Hematopoietic multipotent progenitor cell treated with erythropoietin and hydrocortisone succinate and interleukin-3 and kit ligand, for 17 days (in vitro differentiated cells): ENCODE measurements around the gene DGKE.

Source experiments
- DNase-seq: peaks from one replicate; pipeline ENCODE4 v3.0.0-alpha.2; 2015; ENCODE audit warnings: low spot score

Gene DGKE

GRCh38 chr17:56815711-56816110 is 18.2 kb upstream of the DGKE start:
- no peak for DNase-seq

- no peak for DNase-seq
Measured at GRCh38 chr17:56817066-56817465, 16.9 kb upstream of the DGKE start.

GRCh38 chr17:56819030-56819429 is 14.9 kb upstream of the DGKE start:
- no peak for DNase-seq

GRCh38 chr17:56819431-56820145 is 14.4 kb upstream of the DGKE start:
- DNase-seq, result peak; percentile 84

GRCh38 chr17:56820207-56820606 is 13.7 kb upstream of the DGKE start:
- no peak for DNase-seq

GRCh38 chr17:56821847-56822534 is 12.0 kb upstream of the DGKE start:
- no peak for DNase-seq

- DNase-seq, result no peak
Measured at GRCh38 chr17:56822725-56823124, 11.2 kb upstream of the DGKE start.

GRCh38 chr17:56823848-56824247 is 10.1 kb upstream of the DGKE start:
- no peak for DNase-seq

- DNase-seq, result no peak
Measured at GRCh38 chr17:56824503-56824902, 9.4 kb upstream of the DGKE start.

- no peak for DNase-seq
Measured at GRCh38 chr17:56826611-56827414, 7.1 kb upstream of the DGKE start.

GRCh38 chr17:56830726-56831368 is 3.1 kb upstream of the DGKE start:
- no peak for DNase-seq

- no peak for DNase-seq
Measured at GRCh38 chr17:56831369-56832095, 2.4 kb upstream of the DGKE start.

GRCh38 chr17:56832446-56832845 is 1.5 kb upstream of the DGKE start:
- no peak for DNase-seq

- DNase-seq, result no peak
Measured at GRCh38 chr17:56833057-56833808, 718 bp upstream of the DGKE start.

- no peak for DNase-seq
Measured at GRCh38 chr17:56834380-56835263, 671 bp downstream of the DGKE start.

- DNase-seq, result no peak
Measured at GRCh38 chr17:56835264-56835585, 1.3 kb downstream of the DGKE start.

GRCh38 chr17:56838687-56839086 is 4.7 kb downstream of the DGKE start:
- no peak for DNase-seq

- no peak for DNase-seq
Measured at GRCh38 chr17:56842577-56842976, 8.6 kb downstream of the DGKE start.

GRCh38 chr17:56845934-56846333 is 12.0 kb downstream of the DGKE start:
- DNase-seq, result no peak

GRCh38 chr17:56847106-56847505 is 13.2 kb downstream of the DGKE start:
- no peak for DNase-seq
